Breast epithelium (tissue), 4 donors: ENCODE results near the gene TNS4. TPM values are rescaled to one million over a fixed set of nuclear protein-coding genes. Genes with fewer than 3 reads are reported as not detected.

Source experiments
- DNase-seq, 2 donors: peaks; one replicate each; pipeline ENCODE4 v3.0.0-alpha.2; 2019; ENCODE audit warnings: low spot score in 2 of 2
- H3K27ac ChIP-seq, 2 donors: fragments of 200-600 bp; sonication (generic) in 1 of 2; one replicate each; pipeline ENCODE4 v1.5.1; 2016 to 2019; ENCODE audit warnings: mild to moderate bottlenecking in 1 of 2
- H3K27me3 ChIP-seq, 2 donors: fragments of 200-600 bp; sonication (generic) in 1 of 2; one replicate each; pipeline versions ENCODE4 v1.5.1 to v1.6.0; 2017 to 2019; ENCODE audit warnings: control low read depth in 1 of 2, mild to moderate bottlenecking in 1 of 2
- H3K36me3 ChIP-seq: fragments of 200-600 bp; one replicate; pipeline ENCODE4 v1.5.1; 2019
- H3K4me1 ChIP-seq, 2 donors: fragments of 200-600 bp; sonication (generic); one replicate each; pipeline ENCODE4 v1.5.1; 2016 to 2019; ENCODE audit warnings: control low read depth in 1 of 2
- H3K4me3 ChIP-seq, 3 donors: fragments of 200-600 bp; sonication (generic); 1 replicate in 2 of 3; 2 replicates in 1 of 3; pipeline ENCODE4 v1.5.1; 2016 to 2019; ENCODE audit warnings: mild to moderate bottlenecking in 3 of 3, moderate library complexity in 2 of 3
- H3K9me3 ChIP-seq, 2 donors: fragments of 200-600 bp; sonication (generic) in 1 of 2; one replicate each; pipeline ENCODE4 v1.5.1; 2016 to 2019; ENCODE audit warnings: control low read depth in 1 of 2
- POLR2A ChIP-seq: fragments of 450-650 bp; IDR thresholded peaks from one replicate; pipeline ENCODE4 v1.6.1; 2016; ENCODE audit warnings: antibody characterized with exemption, mild to moderate bottlenecking, moderate library complexity
- POLR2AphosphoS5 ChIP-seq, 3 donors: sonication (generic); formaldehyde crosslinking; IDR thresholded peaks; one replicate each; pipeline ENCODE4 v1.6.1; 2017; ENCODE audit warnings: antibody characterized with exemption in 3 of 3
- intact Hi-C: fragments of 100-400 bp; cut with DNase I; formaldehyde crosslinking; loops from one replicate; pipeline ENCODE4 v1.15.1; 2023; ENCODE audit warnings: low total_unique reads
- total RNA-seq, 3 donors: library from RNA; depleted of rRNA; stranded (reverse); fragments of >200 nt; gene quantifications; one replicate each; pipeline ENCODE4 v1.1.0, GENCODE V29; 2016
- TF ChIP-seq, protein P1 (sequence below), 3 donors: fragments of 450-650 bp; IDR thresholded peaks; one replicate each; pipeline ENCODE4 v1.5.1; 2016 to 2017; ENCODE audit warnings: antibody characterized with exemption in 3 of 3, mild to moderate bottlenecking in 3 of 3, moderate library complexity in 3 of 3

The TNS4 gene
- total RNA-seq, 3 donors from 2014 or later: 30.5 to 52.2 TPM; not detected in 1

DNA sequence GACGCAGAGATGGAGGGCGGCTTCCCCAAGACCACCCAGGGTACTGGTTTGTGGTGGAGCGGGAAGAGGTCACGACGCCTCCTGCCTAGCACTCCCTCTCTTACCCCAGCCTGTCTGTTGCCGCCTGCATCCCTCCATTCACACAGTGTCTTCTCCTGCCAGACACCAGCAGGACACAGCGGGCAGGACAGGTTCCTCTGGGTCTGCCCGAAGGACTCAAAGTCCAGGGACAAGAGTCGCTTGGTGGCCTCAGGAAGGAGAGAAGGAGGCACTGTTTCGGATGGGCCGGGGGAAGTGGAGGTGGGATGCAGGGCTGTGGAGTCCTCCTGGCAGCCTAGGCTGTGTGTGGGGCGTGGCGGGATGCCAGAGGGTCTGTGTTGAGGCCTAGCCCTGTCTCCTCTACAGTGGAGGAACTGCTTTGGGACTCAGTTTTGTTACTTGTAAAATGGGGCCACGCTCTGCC lies 19.6 kb upstream of the TNS4 start:
- TF ChIP-seq POLR2AphosphoS5 (IDR thresholded peaks at IDR 0.05): no peak
- TF ChIP-seq, protein P1, sequence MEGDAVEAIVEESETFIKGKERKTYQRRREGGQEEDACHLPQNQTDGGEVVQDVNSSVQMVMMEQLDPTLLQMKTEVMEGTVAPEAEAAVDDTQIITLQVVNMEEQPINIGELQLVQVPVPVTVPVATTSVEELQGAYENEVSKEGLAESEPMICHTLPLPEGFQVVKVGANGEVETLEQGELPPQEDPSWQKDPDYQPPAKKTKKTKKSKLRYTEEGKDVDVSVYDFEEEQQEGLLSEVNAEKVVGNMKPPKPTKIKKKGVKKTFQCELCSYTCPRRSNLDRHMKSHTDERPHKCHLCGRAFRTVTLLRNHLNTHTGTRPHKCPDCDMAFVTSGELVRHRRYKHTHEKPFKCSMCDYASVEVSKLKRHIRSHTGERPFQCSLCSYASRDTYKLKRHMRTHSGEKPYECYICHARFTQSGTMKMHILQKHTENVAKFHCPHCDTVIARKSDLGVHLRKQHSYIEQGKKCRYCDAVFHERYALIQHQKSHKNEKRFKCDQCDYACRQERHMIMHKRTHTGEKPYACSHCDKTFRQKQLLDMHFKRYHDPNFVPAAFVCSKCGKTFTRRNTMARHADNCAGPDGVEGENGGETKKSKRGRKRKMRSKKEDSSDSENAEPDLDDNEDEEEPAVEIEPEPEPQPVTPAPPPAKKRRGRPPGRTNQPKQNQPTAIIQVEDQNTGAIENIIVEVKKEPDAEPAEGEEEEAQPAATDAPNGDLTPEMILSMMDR (IDR thresholded peaks at IDR 0.05): no peak
- no peak for TF ChIP-seq POLR2A
- Histone ChIP-seq H3K4me1 (peaks cover 4 to 8% of the 10 kb centered on the region in 2 donors), H3K36me3 (no peaks in the 10 kb centered on the region), H3K27ac (peak overlapping the region; percentile 94 to 96), H3K4me3 (no peak overlapping the region), H3K9me3 (no peaks in the 10 kb centered on the region), H3K27me3 (no peaks in the 10 kb centered on the region)
- intact Hi-C loops: no loop called here
- peak in 1 of 2 donors; percentile 51 for DNase-seq

GRCh38 chr17:40519089-40519775 lies 17.8 kb upstream of the TNS4 start:
- no peak overlapping the region for H3K4me3 ChIP-seq
- TF ChIP-seq, protein P1 (IDR thresholded peaks at IDR 0.05): no peak
- TF ChIP-seq POLR2A: no peak
- no peak for TF ChIP-seq POLR2AphosphoS5 (IDR thresholded peaks at IDR 0.05)
- H3K36me3 ChIP-seq: no peaks in the 10 kb centered on the region
- no peaks in the 10 kb centered on the region for H3K27me3 ChIP-seq
- no peaks in the 10 kb centered on the region for H3K9me3 ChIP-seq
- peak in 1 of 2 donors; percentile 20 for DNase-seq
- H3K4me1 ChIP-seq: peaks cover 4 to 8% of the 10 kb centered on the region in 2 donors
- H3K27ac ChIP-seq: peak overlapping the region; percentile 51 to 60
- intact Hi-C loops: no loop called here

- TF ChIP-seq POLR2A: no peak
- peak in 1 of 2 donors; percentile 48 for DNase-seq
- H3K9me3 ChIP-seq: no peaks in the 10 kb centered on the region
- H3K4me1 ChIP-seq: peaks cover 3 to 8% of the 10 kb centered on the region in 2 donors
- H3K27ac ChIP-seq: peak overlapping the region; percentile 51 to 60
- no peaks in the 10 kb centered on the region for H3K36me3 ChIP-seq
- intact Hi-C loops: no loop called here
- no peak overlapping the region for H3K4me3 ChIP-seq
- H3K27me3 ChIP-seq: no peaks in the 10 kb centered on the region
Measured at GRCh38 chr17:40518401-40519088, 17.1 kb upstream of the TNS4 start.

DNA sequence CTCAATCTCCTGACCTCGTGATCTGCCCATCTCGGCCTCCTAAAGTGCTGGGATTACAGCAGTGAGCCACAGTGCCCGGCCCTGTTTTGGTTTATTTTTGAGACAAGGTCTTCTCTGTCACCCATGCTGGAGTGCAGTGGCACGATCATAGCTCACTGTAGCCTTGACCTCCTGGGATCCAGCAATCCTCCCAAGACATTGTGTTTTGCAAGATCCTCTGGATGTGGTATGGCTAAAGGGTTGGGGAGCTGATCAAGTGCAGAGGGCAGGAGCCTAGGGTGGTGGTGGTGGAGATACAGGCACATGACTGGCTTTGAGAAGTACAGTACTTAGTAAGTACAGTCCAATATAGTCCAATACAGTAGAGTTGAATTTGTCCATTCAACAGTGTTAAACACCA lies 16.6 kb upstream of the TNS4 start:
- Histone ChIP-seq H3K4me3 (no peak overlapping the region), H3K36me3 (no peaks in the 10 kb centered on the region), H3K27ac (peak overlapping the region; percentile 51 to 60), H3K4me1 (peaks cover 0 to 8% of the 10 kb centered on the region in 2 donors), H3K27me3 (no peaks in the 10 kb centered on the region), H3K9me3 (no peaks in the 10 kb centered on the region)
- no peak for DNase-seq
- TF ChIP-seq POLR2A (no peak), POLR2AphosphoS5 (IDR thresholded peaks at IDR 0.05) (no peak)
- TF ChIP-seq, protein P1 (IDR thresholded peaks at IDR 0.05): no peak
- intact Hi-C loops: no loop called here

DNA sequence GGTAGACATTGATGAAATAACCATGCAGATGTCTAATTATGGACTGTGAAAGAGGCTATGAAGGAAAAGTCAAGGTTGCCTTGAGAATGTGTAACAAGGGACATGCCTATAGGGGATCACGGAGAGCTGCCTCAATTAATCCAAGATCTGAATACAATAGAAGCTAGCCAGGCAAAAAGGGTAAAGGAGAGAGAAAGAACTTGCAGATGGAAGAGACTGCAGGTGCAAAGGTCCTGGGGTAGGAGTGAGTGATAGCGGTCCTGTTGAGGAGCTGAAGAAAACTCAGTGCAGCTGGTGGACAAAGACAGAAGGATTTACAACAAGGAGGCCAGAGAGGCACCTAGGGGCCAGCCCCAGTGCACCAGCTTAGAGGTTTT lies 15.9 kb upstream of the TNS4 start:
- DNase-seq: peak in 1 of 2 donors; percentile 28
- Histone ChIP-seq H3K4me1 (peaks cover 0 to 5% of the 10 kb centered on the region in 2 donors), H3K4me3 (no peak overlapping the region), H3K9me3 (no peaks in the 10 kb centered on the region), H3K36me3 (no peaks in the 10 kb centered on the region), H3K27me3 (no peaks in the 10 kb centered on the region), H3K27ac (no peak overlapping the region)
- TF ChIP-seq, protein P1 (IDR thresholded peaks at IDR 0.05): no peak
- TF ChIP-seq POLR2A (no peak), POLR2AphosphoS5 (IDR thresholded peaks at IDR 0.05) (no peak)
- intact Hi-C loops: no loop called here
